PFSK-1 (cell line): Measurements from ENCODE around the gene FAM234B.

ENCODE experiments used
- FOXP2 ChIP-seq: optimal IDR thresholded peaks from 2 replicates; pipeline ENCODE3; 2011; ENCODE audit warnings: borderline replicate concordance, control low read depth, inconsistent platforms; ENCODE audit not compliant: insufficient read depth; ENCODE audit errors: extremely low read length, extremely low read depth
- POLR2AphosphoS5 ChIP-seq: IDR thresholded peaks from 2 replicates; pipeline ENCODE4 v1.6.1; 2012; ENCODE audit warnings: low read depth, mild to moderate bottlenecking, control low read depth, low read length, moderate library complexity
- SIN3A ChIP-seq: IDR thresholded peaks from 2 replicates; pipeline ENCODE4 v1.6.1; 2012; ENCODE audit warnings: mild to moderate bottlenecking, low read length, moderate library complexity, borderline replicate concordance; ENCODE audit not compliant: insufficient read depth
- TAF1 ChIP-seq: IDR thresholded peaks from 2 replicates; pipeline ENCODE4 v1.6.1; 2012; ENCODE audit warnings: low read length, control low read depth, borderline replicate concordance; ENCODE audit not compliant: insufficient read depth
- TF ChIP-seq, protein P1 (sequence below), 2 experiments: IDR thresholded peaks; 2 replicates each; pipeline versions ENCODE4 v1.6.1 to v1.8.0; 2011 to 2012; ENCODE audit warnings: low read depth in 2 of 2, low read length in 2 of 2, control low read depth in 1 of 2, inconsistent platforms in 1 of 2, mild to moderate bottlenecking in 1 of 2, moderate library complexity in 1 of 2; ENCODE audit not compliant: insufficient read depth in 1 of 2

The FAM234B gene

DNA sequence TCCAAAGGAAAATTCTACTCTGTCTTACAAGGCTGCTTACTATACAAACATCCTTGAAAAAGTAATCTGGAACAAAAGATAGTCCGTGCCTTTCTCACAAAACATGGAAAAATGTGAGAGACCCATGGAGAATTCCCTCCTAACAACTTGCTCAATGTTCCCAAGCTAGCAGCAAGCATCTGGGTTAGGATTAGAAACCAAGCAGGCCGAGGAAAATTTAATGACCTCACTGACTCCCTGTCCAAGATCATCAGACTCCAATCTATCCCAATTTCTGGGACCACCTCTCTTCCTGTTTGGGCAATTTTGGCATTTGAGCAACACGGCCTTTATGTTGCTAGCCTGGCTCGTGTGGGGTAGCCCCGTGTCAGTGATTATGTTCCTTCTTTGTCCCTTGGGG is 77.4 kb downstream of the FAM234B start:
- TF ChIP-seq SIN3A: no peak
- TF ChIP-seq, protein P1, sequence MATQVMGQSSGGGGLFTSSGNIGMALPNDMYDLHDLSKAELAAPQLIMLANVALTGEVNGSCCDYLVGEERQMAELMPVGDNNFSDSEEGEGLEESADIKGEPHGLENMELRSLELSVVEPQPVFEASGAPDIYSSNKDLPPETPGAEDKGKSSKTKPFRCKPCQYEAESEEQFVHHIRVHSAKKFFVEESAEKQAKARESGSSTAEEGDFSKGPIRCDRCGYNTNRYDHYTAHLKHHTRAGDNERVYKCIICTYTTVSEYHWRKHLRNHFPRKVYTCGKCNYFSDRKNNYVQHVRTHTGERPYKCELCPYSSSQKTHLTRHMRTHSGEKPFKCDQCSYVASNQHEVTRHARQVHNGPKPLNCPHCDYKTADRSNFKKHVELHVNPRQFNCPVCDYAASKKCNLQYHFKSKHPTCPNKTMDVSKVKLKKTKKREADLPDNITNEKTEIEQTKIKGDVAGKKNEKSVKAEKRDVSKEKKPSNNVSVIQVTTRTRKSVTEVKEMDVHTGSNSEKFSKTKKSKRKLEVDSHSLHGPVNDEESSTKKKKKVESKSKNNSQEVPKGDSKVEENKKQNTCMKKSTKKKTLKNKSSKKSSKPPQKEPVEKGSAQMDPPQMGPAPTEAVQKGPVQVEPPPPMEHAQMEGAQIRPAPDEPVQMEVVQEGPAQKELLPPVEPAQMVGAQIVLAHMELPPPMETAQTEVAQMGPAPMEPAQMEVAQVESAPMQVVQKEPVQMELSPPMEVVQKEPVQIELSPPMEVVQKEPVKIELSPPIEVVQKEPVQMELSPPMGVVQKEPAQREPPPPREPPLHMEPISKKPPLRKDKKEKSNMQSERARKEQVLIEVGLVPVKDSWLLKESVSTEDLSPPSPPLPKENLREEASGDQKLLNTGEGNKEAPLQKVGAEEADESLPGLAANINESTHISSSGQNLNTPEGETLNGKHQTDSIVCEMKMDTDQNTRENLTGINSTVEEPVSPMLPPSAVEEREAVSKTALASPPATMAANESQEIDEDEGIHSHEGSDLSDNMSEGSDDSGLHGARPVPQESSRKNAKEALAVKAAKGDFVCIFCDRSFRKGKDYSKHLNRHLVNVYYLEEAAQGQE (IDR thresholded peaks at IDR 0.05; ENCODE audit: insufficient read depth in 1 of 2, low read depth in 2 of 2, low read length in 2 of 2): no peak
- TF ChIP-seq POLR2AphosphoS5: no peak
- no peak for TF ChIP-seq TAF1
- no peak for TF ChIP-seq FOXP2

DNA sequence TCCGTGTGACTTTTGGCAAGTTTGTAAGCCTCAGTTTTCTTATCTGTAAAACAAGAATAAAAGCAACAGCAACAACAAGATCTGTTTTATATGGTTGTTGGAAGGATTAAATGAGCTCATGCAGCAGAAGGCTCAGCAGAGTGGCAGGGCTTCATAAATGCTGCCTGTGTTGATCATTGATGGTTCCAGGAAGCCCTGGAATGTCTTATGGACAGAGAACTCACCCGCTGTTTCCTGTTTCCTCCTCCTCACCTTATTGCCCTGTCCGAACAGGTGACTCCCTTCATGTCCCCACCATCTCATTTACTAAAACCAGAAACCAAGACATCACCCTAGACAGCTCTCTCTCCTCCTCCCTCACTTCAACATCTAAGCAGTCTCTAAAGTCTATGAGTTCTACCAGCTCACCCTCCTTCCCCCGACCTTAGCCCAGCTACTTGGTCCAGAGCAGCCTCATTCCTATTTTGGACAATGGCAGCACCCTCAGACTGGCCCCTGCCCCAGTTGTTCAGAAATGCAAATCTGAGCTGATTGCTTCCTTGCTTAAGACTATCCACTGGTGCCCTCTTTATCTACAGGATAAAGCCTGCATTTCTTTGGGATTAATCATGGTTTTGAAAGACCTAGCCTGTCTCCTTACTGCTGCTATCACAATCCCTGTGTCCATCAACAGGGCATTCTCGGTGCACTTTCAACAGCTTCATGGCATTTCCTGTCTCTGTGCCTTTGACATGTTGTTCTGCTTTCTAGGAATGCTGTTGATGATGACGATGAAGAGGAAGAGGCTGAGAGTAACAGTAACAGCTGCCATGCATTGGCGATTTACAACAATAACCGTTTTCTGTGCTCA is 80.7 kb downstream of the FAM234B start:
- no peak for TF ChIP-seq TAF1
- TF ChIP-seq FOXP2: no peak
- TF ChIP-seq SIN3A: no peak
- no peak for TF ChIP-seq POLR2AphosphoS5
- TF ChIP-seq, protein P1 (IDR thresholded peaks at IDR 0.05; ENCODE audit: insufficient read depth in 1 of 2, low read depth in 2 of 2, low read length in 2 of 2): no peak

DNA sequence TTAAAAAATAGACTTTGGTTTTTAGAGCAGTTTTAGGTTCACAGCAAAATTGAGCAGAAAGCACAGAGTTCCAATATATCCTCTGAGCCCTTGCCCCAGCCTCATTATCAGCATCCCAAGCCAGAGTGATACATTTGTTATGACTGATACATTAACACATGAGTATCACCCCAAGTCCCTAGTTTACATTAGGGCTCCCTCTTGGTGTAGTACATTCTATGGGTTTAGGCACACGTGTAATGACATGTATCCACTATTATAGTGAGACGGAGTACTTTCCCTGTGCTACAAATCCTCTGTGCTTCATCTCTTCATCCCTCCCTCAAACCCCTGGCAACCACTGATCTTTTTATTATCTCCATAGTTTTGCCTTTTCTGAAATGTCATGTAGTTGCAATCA is 81.8 kb downstream of the FAM234B start:
- TF ChIP-seq SIN3A: no peak
- TF ChIP-seq, protein P1 (IDR thresholded peaks at IDR 0.05; ENCODE audit: insufficient read depth in 1 of 2, low read depth in 2 of 2, low read length in 2 of 2): no peak
- TF ChIP-seq FOXP2: no peak
- TF ChIP-seq POLR2AphosphoS5: no peak
- TF ChIP-seq TAF1: no peak

DNA sequence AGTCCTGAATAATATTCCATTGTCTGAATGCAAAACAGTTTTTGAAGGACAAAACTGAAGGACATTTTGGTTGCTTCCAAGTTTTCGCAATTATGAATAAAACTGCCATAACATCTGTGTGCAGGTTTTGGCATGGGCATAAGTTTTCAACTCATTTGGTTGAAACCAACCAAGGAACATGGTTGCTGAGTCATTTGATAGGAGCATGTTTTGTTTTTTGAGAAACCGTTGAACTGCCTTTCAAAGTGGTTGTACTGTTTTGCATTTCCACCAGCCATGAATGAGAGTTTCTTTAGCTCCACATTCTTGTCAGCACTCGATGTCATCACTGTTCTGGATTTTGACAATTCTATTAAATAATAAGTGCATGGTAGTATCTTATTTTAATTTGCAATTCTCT is 82.3 kb downstream of the FAM234B start:
- TF ChIP-seq FOXP2 (no peak), TAF1 (no peak), SIN3A (no peak), POLR2AphosphoS5 (no peak)

DNA sequence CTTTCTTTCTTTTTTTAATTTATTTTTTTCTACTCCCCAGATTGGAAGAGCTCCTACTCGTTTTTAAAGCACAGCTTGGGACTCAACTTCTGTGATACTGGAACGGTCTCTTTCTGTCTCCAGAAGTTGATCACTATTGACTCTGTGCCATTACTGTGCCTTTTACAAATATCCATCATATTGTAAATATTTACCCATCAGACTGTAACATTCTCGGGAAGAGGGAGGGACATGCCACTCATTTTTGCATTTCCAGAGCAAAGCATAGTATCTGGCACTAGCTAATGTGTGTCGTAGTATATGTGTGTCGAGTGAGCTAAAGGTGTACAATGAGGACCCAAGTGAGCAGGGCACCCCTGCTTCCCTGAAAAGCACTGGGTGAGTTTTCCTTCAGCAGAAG is 83.3 kb downstream of the FAM234B start:
- no peak for TF ChIP-seq POLR2AphosphoS5
- no peak for TF ChIP-seq SIN3A
- TF ChIP-seq FOXP2: no peak
- TF ChIP-seq, protein P1 (IDR thresholded peaks at IDR 0.05; ENCODE audit: insufficient read depth in 1 of 2, low read depth in 2 of 2, low read length in 2 of 2): no peak
- TF ChIP-seq TAF1: no peak
